Upper lobe of left lung (tissue), 6 donors: ENCODE measurements around the gene ZNF254. TPM values are rescaled to one million over a fixed set of nuclear protein-coding genes. Genes with fewer than 3 reads are reported as not detected.

Experiments used
- ATAC-seq, 2 donors: fragments of 200-7000 bp; cut with Tn5 transposase; one replicate each; pipeline ENCODE4 v1.9.1; 2022; ENCODE audit warnings: mild to moderate bottlenecking in 2 of 2, moderate library complexity in 2 of 2; ENCODE audit not compliant: low FRiP score in 2 of 2
- DNase-seq, 2 donors: peaks; one replicate each; pipeline ENCODE4 v3.0.0-alpha.2; 2019 to 2020
- H3K27ac ChIP-seq, 4 donors: fragments of 200-600 bp; sonication (generic); one replicate each; pipeline ENCODE4 v1.5.1; 2016 to 2019
- H3K27me3 ChIP-seq, 4 donors: fragments of 200-600 bp; sonication (generic); one replicate each; pipeline ENCODE4 v1.5.1; 2017 to 2019
- H3K36me3 ChIP-seq, 4 donors: fragments of 200-600 bp; sonication (generic); one replicate each; pipeline ENCODE4 v1.5.1; 2016 to 2019
- H3K4me1 ChIP-seq, 4 donors: fragments of 200-600 bp; sonication (generic); one replicate each; pipeline ENCODE4 v1.5.1; 2018 to 2019
- H3K4me3 ChIP-seq, 4 donors: fragments of 200-600 bp; sonication (generic); one replicate each; pipeline ENCODE4 v1.5.1; 2017 to 2019; ENCODE audit warnings: mild to moderate bottlenecking in 2 of 4, moderate library complexity in 1 of 4
- H3K9me3 ChIP-seq, 4 donors: fragments of 200-600 bp; sonication (generic); one replicate each; pipeline ENCODE4 v1.5.1; 2018 to 2019
- CTCF ChIP-seq, 6 experiments: fragments of 450-650 bp in 4 of 6; fragments of 200-600 bp in 2 of 6; sonication (generic) in 2 of 6; IDR thresholded peaks; one replicate each; pipeline ENCODE4 v1.5.1; 2016 to 2019; ENCODE audit warnings: antibody characterized with exemption in 6 of 6
- EP300 ChIP-seq, 4 donors: sonication (generic); formaldehyde crosslinking; IDR thresholded peaks; one replicate each; pipeline ENCODE4 v1.5.1; 2017; ENCODE audit warnings: antibody characterized with exemption in 4 of 4, control low read depth in 2 of 4
- POLR2A ChIP-seq, 4 donors: fragments of 450-650 bp; IDR thresholded peaks; one replicate each; pipeline ENCODE4 v1.5.1; 2016 to 2017; ENCODE audit warnings: antibody characterized with exemption in 4 of 4, mild to moderate bottlenecking in 2 of 4
- POLR2AphosphoS5 ChIP-seq, 2 donors: sonication (generic); formaldehyde crosslinking; IDR thresholded peaks; one replicate each; pipeline ENCODE4 v1.5.1; 2017; ENCODE audit warnings: antibody characterized with exemption in 2 of 2
- WGBS, 2 donors: methylation state at CpG; one replicate each; pipeline ENCODE4 v1.1.5; 2017 to 2018; 5-methylcytosine and 5-hydroxymethylcytosine counted together
- total RNA-seq, 6 donors: library from RNA; depleted of rRNA in 4 of 6; stranded (reverse); fragments of >200 nt in 4 of 6; gene quantifications; one replicate each; pipeline versions ENCODE4 v1.1.0 to v1.2.1, GENCODE V29; 2016 to 2021
- donor health status: DM: no; HTN: no; CAD: no; lungs with moderate emphysema.
- donor health status: DM: no; HTN: yes; CAD: no; lungs with severe emphysema.

Gene ZNF254
- total RNA-seq, 6 donors from 2014 or later: 15.5 to 60.0 (median 18.9) TPM

- ATAC-seq: no peak
- Histone ChIP-seq H3K9me3 (no peaks in the 10 kb centered on the region), H3K27ac (peak overlapping the region in 1 of 4 donors; percentile 4), H3K36me3 (peaks cover 4 to 48% (median 19%) of the 10 kb centered on the region in 4 donors), H3K4me1 (no peaks in the 10 kb centered on the region), H3K4me3 (no peak overlapping the region), H3K27me3 (no peaks in the 10 kb centered on the region)
- 79 to 100% methylated on average over 1 of the region's 1 CpG for WGBS, 2 donors
- TF ChIP-seq POLR2AphosphoS5 (IDR thresholded peaks at IDR 0.05): no peak
- TF ChIP-seq CTCF (IDR thresholded peaks at IDR 0.05): no peak
- no peak for DNase-seq
Measured at GRCh38 chr19:24065865-24066604, 21.0 kb upstream of the ZNF254 start.

GRCh38 chr19:24069905-24070657, 16.9 kb upstream of the ZNF254 start:
- WGBS, 2 donors: 85 to 91% methylated on average over 2 to 3 of the region's 3 CpGs
- ATAC-seq (no peak), DNase-seq (no peak)
- H3K9me3 ChIP-seq: no peaks in the 10 kb centered on the region
- no peak for TF ChIP-seq CTCF (IDR thresholded peaks at IDR 0.05)
- no peak for TF ChIP-seq POLR2A (IDR thresholded peaks at IDR 0.05)
- TF ChIP-seq EP300 (IDR thresholded peaks at IDR 0.05): no peak
- TF ChIP-seq POLR2AphosphoS5 (IDR thresholded peaks at IDR 0.05): no peak
- H3K36me3 ChIP-seq: peaks cover 4 to 76% (median 20%) of the 10 kb centered on the region in 4 donors
- no peaks in the 10 kb centered on the region for H3K4me1 ChIP-seq
- no peaks in the 10 kb centered on the region for H3K27me3 ChIP-seq
- no peak overlapping the region for H3K27ac ChIP-seq
- no peak overlapping the region for H3K4me3 ChIP-seq

- no peak overlapping the region for H3K27ac ChIP-seq
- H3K27me3 ChIP-seq: no peaks in the 10 kb centered on the region
- H3K4me1 ChIP-seq: no peaks in the 10 kb centered on the region
- TF ChIP-seq POLR2AphosphoS5 (IDR thresholded peaks at IDR 0.05): no peak
- no peak for TF ChIP-seq POLR2A (IDR thresholded peaks at IDR 0.05)
- TF ChIP-seq CTCF (IDR thresholded peaks at IDR 0.05): no peak
- no peak for TF ChIP-seq EP300 (IDR thresholded peaks at IDR 0.05)
- WGBS, 2 donors: 94 to 95% methylated on average over 2 of the region's 2 CpGs
- H3K9me3 ChIP-seq: no peaks in the 10 kb centered on the region
- H3K4me3 ChIP-seq: no peak overlapping the region
- no peak for ATAC-seq
- DNase-seq: no peak
- peaks cover 1 to 69% (median 18%) of the 10 kb centered on the region in 4 donors for H3K36me3 ChIP-seq
Measured at GRCh38 chr19:24071078-24071477, 15.9 kb upstream of the ZNF254 start.

- TF ChIP-seq POLR2A (IDR thresholded peaks at IDR 0.05) (no peak), POLR2AphosphoS5 (IDR thresholded peaks at IDR 0.05) (no peak), CTCF (IDR thresholded peaks at IDR 0.05) (no peak), EP300 (IDR thresholded peaks at IDR 0.05) (no peak)
- Histone ChIP-seq H3K4me1 (no peaks in the 10 kb centered on the region), H3K9me3 (no peaks in the 10 kb centered on the region), H3K27ac (no peak overlapping the region), H3K27me3 (no peaks in the 10 kb centered on the region), H3K4me3 (no peak overlapping the region), H3K36me3 (peaks cover 0 to 53% (median 9%) of the 10 kb centered on the region in 4 donors)
- no peak for DNase-seq
- ATAC-seq: no peak
Measured at GRCh38 chr19:24072720-24073119, 14.3 kb upstream of the ZNF254 start.
